Activated CD4-positive, CD25-positive, alpha-beta regulatory T cell treated with anti-CD3 and anti-CD28 coated beads, Interleukin-2, amount 50 U/mL, for 72 hours (primary cell): Measurements from ENCODE around the gene PPP2R3C.
A peak's percentile ranks its signal among the peaks of the same experiment; 100 is the strongest.
"Not testable (repeated sequence)": the region's sequence is repeated elsewhere in the genome, so short reads cannot be mapped to it uniquely, and the experiment has no call there.

ENCODE experiments used
- DNase-seq: peaks from one replicate; pipeline ENCODE4 v3.0.0; 2021

Gene PPP2R3C

GRCh38 chr14:35050652-35051051 is 71.1 kb downstream of the PPP2R3C start:
- DNase-seq = no peak

- DNase-seq = no peak
Measured at GRCh38 chr14:35047976-35048513, 73.7 kb downstream of the PPP2R3C start.

GRCh38 chr14:35046751-35047536 is 74.8 kb downstream of the PPP2R3C start:
- no peak for DNase-seq

- peak; percentile 96 for DNase-seq
Measured at GRCh38 chr14:35046048-35046750, 75.6 kb downstream of the PPP2R3C start, which contains the start of gene FAM177A1. Gene FAM177A1 (plus strand): TSS chr14:35046272. CDS start chr14:35046464, 192 bp downstream.

GRCh38 chr14:35045798-35046047 is 76.1 kb downstream of the PPP2R3C start:
- DNase-seq = no peak

GRCh38 chr14:35044939-35045797 is 76.6 kb downstream of the PPP2R3C start:
- no peak for DNase-seq

- DNase-seq = no peak
Measured at GRCh38 chr14:35043046-35043445, 78.7 kb downstream of the PPP2R3C start.

- DNase-seq = no peak
Measured at GRCh38 chr14:35042632-35043031, 79.2 kb downstream of the PPP2R3C start.

GRCh38 chr14:35038312-35038711 is 83.5 kb downstream of the PPP2R3C start:
- DNase-seq = not testable (repeated sequence)
